Activated T-helper 1 cell treated with Interleukin-2 at 50 U/mL for 16 hours (primary cell): ENCODE data around the gene IFT74.
"Not testable (repeated sequence)": the region's sequence is repeated elsewhere in the genome, so short reads cannot be mapped to it uniquely, and the experiment has no call there.

Experiments used
- DNase-seq: peaks from one replicate; pipeline ENCODE4 v3.0.0-alpha.2; 2020; ENCODE audit warnings: low read depth

IFT74 gene

DNA sequence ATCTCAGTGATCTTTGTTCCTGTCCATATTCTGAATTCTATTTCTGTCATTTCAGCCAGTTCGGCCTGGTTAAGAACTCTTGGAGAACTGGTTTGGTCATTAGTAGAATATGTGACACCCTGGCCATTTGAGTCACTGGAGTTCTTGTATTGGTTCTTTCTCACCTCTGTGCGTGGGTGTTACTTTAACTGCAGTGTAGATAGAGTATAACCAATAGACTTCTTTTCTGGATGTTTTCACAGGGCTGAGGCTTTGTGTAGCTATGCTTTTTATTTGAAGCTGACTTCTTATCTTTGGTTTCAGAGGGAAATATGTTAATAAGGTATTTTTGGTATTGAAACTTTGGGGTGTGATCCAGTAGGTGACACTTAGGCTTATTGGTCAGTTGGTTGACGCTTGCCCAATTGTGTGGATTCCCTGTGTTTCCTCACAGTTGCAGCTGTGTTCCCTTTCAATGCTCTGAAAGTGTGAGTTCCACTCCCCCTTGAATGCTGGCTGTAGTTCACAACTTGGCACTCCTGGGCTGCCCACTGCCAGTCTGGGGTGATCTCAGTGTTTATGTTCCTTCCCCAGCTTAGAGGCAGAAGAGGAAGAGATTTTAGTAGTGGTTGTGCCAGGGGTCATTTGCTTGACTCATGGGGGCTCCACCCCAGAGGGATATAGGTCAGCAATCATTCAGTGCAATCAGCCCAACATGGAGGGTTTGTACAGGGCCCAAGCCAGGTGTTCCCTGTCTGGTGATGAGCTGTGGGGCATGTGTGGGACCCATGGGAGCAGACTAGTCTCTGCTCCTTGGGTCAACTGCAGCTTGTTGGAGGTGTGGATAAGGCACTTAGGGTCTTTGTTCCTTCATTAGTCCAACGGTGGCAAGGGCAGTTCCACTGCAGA is 117.9 kb downstream of the IFT74 start:
- DNase-seq: no peak

DNA sequence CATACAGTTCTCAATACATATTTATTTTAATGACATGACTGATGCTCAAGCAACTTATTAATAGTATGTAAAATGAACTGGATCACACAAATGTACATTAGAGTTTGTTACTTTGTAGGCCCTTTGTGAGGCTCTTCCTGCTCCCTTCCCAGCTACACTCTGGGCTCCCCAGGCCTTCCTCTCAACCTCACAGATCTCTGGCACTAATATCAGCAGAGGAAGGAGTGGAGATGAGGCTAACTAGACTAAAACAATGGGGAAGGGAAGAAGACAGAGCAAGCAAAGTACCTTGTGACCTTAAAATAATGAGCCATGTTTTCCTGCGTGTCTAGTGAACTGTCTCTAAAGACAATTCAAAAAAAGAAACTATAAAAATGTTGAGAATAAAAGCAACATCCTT is 122.5 kb downstream of the IFT74 start:
- DNase-seq: no peak

DNA sequence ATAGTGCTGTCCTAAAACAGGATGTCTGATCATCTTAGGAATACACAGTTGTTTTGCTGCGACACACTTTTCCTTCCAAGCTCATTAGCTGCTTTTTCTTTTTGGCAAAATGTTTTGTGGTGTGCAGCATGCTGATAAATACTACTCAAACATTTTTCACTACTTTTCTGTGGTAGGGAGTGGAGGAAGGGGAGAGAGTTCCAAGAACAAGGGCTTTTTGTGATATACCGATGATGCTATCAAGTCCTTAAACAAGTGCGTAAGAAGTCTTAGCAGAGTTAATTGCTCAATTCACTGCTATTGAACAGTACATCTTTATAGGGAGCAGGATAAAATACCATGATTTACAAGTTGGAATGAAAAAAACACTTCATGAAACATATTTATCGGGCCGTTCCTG is 129.2 kb downstream of the IFT74 start:
- no peak for DNase-seq

DNA sequence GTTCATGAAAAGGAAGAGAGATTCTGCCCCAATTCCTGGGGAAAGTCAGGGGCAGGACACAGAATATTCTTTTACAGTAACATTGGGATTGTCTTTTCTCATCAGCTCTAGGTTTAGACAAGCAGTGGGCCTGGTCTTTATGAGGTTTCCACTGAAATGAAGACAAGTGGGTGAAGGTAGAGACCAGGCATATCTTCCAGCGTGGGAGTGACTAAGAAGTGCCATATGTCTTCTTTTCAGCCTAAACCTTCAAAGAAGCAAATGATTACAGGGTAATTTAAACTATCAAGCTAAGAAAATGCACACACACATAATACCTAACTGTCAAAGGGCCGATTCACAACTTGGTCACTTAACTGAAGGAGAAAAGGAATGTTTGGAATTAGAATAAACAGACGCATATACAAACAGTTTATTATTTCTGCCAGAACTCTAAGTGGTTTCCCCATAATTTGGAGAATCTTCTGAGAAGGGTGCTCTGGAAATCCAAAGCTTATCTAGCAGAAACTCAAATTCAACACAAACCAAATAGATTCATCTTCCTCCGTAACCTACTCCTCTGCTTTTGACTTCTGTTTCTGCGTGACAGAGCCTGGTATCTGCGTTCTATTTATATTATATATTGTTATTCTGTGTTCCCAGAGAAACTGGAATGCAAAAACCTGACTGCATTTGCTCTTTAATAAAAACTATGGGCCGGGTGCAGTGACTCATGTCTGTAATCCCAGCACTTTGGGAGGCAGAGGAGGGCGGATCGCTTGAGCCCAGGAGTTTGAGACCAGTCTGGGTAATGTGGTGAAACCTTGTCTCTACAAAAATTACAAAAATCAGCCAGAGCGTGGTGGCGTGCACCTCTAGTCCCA is 130.8 kb downstream of the IFT74 start:
- no peak for DNase-seq

DNA sequence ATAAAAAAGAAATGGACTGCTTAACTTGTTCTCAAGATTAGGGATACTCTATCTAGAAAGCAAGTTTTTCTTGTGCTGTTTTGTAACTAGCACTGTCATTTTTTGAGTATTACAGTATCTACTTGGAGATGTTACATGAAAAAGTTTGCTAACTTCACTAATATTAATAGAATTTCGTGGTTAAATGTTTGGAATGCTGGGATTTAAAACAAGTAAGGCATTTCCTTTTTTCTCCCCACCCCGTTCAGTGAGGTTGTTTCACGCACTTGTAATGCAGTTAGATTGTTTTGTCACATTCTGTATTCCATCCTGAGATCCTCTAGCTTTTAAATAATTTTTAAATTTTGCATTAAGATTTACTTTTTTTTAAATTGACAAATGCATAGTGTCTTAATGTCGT is 132.8 kb downstream of the IFT74 start:
- DNase-seq: no peak

DNA sequence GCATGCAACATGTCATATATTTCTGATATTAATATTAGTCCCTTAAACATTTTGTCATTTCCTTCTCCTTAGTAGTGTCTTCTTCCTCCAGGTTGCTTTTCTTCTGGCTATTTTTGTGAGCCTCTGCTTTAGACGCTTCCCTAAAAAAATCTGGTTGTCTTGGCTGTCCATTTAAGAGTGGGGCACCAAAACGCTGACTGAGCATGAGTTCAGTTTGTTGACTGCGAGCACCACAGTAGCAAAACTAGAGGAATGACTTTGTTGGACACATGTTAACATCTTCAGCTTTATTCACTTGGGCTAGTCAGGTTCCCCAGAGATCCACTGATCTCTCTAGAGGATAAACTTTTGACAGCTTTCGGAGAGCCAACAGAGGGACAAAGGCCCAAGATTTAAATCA is 133.5 kb downstream of the IFT74 start:
- no peak for DNase-seq

DNA sequence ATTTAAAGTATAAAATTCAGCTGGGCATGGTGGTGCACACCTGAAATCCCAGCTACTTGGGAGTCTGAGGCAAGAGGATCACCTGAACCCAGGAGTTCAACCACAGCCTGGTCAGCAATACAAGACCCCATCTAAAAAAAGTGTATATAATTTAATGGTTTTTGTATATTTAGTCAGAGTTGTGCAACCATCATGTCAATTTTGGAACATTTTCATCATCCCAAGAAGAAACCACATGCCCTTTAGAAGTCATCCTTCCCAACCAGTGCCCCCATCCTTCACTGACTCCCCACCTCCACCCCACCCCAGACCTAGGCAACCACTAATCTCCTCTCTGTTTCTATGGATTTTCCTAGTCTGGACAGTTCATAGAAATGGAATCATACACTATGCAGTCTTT is 134.0 kb downstream of the IFT74 start:
- DNase-seq: no peak

DNA sequence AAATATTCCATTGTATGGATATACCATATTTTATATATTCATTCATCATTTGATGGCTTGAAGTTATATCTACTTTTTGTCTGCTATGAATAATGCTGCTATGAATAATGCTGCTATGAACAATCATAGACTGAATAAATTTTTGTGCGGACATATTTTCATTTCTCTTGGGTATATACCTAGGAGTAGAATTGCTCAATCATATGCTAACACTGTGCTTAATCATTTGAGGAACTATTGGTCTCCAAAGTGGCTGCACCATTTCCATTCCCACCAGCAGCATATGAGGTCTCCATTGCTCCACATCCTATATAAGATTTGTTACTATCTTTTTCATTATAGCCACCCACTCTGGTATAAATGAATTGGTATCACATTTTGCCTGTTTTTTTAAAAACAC is 134.5 kb downstream of the IFT74 start:
- no peak for DNase-seq

DNA sequence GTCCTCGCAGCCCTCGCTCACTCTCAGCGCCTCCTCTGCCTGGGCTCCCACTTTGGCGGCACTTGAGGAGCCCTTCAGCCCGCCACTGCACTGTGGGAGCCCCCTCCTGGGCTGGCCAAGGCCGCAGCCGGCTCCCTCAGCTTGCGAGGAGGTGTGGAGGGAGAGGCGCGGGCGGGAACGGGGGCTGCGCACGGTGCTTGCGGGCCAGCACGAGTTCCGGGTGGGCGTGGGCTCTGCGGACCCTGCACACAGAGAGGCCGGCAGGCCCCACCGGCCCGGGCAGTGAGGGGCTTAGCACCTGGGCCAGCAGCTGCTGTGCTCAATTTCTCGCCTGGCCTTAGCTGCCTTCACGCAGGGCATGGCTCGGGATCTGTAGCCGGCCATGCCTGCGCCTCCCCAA is 136.3 kb downstream of the IFT74 start:
- DNase-seq: not testable (repeated sequence)

DNA sequence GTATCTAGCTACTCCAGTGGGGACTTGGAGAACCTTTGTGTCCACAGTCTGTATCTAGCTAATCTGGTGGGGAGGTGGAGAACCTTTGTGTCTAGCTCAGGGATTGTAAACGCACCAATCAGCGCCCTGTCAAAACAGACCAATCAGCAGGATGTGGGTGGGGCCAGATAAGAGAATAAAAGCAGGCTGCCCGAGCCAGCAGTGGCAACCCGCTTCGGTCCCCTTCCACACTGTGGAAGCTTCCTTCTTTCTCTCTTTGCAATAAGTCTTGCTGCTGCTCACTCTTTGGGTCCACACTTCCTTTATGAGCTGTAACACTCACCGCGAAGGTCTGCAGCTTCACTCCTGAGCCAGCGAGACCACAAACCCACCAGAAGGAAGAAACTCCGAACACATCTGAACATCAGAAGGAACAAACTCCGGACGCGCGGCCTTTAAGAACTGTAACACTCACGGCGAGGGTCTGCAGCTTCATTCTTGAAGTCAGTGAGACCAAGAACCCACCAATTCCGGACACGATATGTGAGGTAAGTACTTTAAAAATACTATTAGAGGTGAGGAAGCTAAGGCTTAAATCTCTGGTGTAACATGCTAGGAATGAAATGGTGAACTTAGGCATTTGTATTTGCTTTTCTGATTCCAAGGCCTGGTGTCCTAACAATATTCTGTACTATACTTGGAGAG is 137.3 kb downstream of the IFT74 start:
- not testable (repeated sequence) for DNase-seq

DNA sequence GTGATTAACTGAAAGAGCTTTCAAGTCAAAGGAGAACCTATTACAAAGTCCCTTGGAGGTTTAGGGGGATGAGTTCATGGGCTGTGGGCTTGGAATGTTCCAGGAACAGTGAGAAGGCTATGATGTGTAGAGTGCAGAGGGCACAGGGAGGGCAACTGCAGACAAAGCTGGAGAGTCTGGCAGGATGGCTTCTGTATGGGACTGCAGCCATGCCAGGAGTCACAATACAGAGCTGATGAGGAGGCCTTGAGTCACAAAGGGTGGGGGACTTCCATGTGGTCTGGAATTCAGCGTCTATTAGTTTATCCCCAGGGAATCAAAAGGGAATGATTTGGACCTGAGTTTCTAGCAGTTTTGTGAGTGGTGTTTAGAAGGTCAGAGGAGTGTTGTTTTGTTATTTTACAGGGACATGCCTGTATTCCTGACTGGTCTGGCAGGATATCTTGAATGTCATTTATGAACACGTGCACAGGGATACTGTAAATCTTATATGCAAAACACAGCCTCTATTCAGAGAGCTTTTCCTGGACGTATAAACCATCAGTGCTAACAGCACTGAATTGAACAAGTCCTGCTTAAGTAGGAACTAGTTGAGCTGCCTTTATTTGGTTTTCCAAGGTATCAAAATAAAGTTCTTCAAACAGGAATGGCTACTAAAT is 138.6 kb downstream of the IFT74 start:
- DNase-seq: no peak

DNA sequence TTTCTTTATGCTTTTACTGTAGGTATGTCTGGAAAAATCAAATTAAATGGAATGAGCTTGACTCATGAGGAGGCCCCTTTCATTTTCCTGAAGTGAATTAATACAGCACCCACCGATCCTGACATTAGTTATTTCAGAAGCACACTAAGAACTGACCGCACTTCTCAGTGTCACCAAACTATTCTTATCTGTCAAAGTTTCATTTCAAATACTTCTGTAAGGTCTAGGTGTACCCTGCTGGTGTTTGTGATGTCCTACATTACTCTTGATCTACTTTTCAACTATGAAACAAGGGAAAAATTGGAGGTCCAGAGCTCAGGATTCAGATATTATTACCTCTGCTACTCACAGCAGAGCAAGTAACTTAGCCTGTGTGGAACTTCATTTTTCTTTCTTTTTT is 151.0 kb downstream of the IFT74 start:
- no peak for DNase-seq

DNA sequence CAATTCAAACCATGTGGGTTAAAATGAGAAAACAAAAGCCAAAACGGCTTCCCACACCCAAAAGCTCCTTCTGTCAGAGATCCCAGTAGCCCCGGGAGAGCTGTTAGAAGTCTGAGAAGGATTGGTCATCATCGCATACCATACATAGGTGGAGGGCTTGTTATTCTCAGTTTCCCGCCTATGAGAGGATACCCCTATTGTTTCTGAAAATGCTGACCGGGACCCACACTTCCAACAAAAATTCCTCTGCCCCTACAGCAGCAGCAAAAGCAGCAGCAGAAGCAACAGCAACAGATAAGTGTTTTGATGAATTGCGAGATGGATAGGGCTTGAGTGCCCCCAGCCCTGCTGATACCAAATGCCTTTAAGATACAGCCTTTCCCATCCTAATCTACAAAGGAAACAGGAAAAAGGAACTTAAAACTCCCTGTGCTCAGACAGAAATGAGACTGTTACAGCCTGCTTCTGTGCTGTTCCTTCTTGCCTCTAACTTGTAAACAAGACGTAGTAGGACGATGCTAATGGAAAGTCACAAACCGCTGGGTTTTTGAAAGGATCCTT is 152.8 kb downstream of the IFT74 start, which contains the start of gene TEK:
TEK (plus strand) TSS at position 245 of the 561 bp plus-strand sequence. CDS start 366 bp downstream, outside the sequence.
- no peak for DNase-seq

DNA sequence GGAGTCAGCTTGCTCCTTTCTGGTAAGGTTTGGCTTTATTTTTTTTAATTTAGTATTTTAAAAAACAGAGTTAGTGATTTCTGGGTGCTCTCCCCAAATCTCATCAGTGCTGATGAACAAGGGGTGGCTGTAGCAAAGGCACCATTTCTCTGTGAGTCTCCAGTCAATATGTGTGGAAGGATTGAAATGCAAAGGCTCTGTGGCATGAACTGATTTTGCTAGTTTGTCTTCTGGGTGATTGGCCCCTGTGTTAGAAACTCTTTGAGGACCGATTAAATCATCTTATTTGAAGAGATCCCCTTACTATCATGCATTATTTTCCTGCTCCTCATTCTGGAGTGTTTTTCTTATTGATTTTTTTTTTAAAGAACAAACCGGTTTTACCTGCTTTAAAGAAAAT is 153.4 kb downstream of the IFT74 start:
- DNase-seq: no peak

DNA sequence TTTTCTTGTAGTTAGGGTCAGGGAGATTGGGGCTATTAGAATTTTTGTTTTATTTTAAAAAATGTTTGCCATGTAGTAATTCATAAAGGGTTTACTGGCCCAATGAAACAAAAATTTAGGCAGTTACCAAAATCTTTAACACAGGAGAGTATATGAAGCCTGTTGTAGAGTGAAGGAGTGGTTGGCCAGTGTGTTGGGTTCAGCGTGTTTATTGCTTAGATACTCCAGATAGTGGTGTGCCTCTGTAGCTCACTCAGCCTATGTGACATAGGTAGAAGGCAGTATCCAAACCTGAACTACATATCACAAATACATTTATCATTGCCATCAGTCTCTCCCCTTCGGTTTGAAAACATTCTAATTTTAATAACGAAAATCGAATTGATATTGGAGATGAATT is 154.0 kb downstream of the IFT74 start:
- no peak for DNase-seq

DNA sequence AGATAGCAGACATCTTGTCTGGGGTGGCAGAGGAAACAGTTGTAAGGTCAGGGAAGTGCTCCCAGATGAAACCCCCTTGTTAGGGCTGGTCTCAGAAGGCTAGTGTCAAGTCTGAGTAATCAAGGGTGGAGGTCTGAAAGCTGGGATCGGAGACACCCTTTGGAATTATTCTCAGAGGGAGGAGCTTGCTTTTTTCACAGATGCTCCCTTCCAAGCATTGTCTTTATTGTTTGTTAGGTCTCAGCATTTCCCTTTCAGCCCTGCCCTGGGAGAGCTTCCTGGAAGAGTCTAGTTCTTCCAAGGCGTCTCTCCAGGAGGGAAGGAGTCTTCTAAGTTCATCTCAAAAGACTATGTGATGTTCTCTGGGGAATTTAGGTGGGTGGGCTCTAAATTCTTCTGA is 156.0 kb downstream of the IFT74 start:
- no peak for DNase-seq
